DMS153 treated with DMSO at 0.1 percent for 48 hours (cell line): Measurements from ENCODE around the gene ANKRD29.
"Not testable (repeated sequence)": the region's sequence is repeated elsewhere in the genome, so short reads cannot be mapped to it uniquely, and the experiment has no call there.

Experiments used
- DNase-seq: peaks from one replicate; lab custom pipeline; 2025; ENCODE audit not compliant: unreplicated experiment; lab: John Stamatoyannopoulos, UW

Gene ANKRD29

GRCh38 chr18:23565916-23566547 lies 96.7 kb downstream of the ANKRD29 start:
- DNase-seq: no peak

- no peak for DNase-seq
These were observed 99.2 kb downstream of the ANKRD29 start for GRCh38 chr18:23563377-23564043.

- no peak for DNase-seq
These were observed 102.5 kb downstream of the ANKRD29 start for GRCh38 chr18:23560186-23560585.

- not testable (repeated sequence) for DNase-seq
These were observed 105.2 kb downstream of the ANKRD29 start for GRCh38 chr18:23557511-23557910.

- DNase-seq: no peak
These were observed 106.4 kb downstream of the ANKRD29 start for GRCh38 chr18:23556145-23556780.

GRCh38 chr18:23553887-23554286 lies 108.8 kb downstream of the ANKRD29 start:
- no peak for DNase-seq

GRCh38 chr18:23552505-23552904 lies 110.2 kb downstream of the ANKRD29 start:
- no peak for DNase-seq

GRCh38 chr18:23551978-23552377 lies 110.7 kb downstream of the ANKRD29 start:
- DNase-seq: no peak

GRCh38 chr18:23550898-23551297 lies 111.8 kb downstream of the ANKRD29 start:
- no peak for DNase-seq
